H9 (cell line): ENCODE data around the gene FHL1. TPM values are rescaled to one million over a fixed set of nuclear protein-coding genes. Genes with fewer than 3 reads are reported as not detected.

ENCODE experiments used
- DNase-seq: peaks from one replicate; pipeline ENCODE4 v3.0.0-alpha.2; 2017
- H2AFZ ChIP-seq: one replicate; pipeline ENCODE4 v1.6.1; 2013; ENCODE audit warnings: mild to moderate bottlenecking, low read length, control low read depth, moderate library complexity
- H2AK5ac ChIP-seq: 2 replicates; pipeline ENCODE4 v1.6.1; 2013; ENCODE audit warnings: low read length, control low read depth, mixed read lengths; ENCODE audit not compliant: insufficient read length
- H2BK120ac ChIP-seq: one replicate; pipeline ENCODE4 v1.6.1; 2013; ENCODE audit warnings: low read depth, mild to moderate bottlenecking, low read length, control low read depth, inconsistent platforms; ENCODE audit not compliant: poor library complexity, severe bottlenecking
- H2BK12ac ChIP-seq: 2 replicates; pipeline ENCODE4 v1.6.1; 2013; ENCODE audit warnings: low read length, control low read depth, mixed read lengths, low read depth; ENCODE audit not compliant: insufficient read length
- H2BK15ac ChIP-seq: 2 replicates; pipeline ENCODE4 v1.6.1; 2013; ENCODE audit warnings: low read depth, low read length, control low read depth
- H2BK20ac ChIP-seq: one replicate; pipeline ENCODE4 v1.6.1; 2013; ENCODE audit warnings: low read depth, mild to moderate bottlenecking, low read length, control low read depth, inconsistent platforms; ENCODE audit not compliant: poor library complexity, severe bottlenecking
- H2BK5ac ChIP-seq: 2 replicates; pipeline ENCODE4 v1.6.1; 2013; ENCODE audit warnings: low read length, control low read depth, mixed read lengths; ENCODE audit not compliant: insufficient read length
- H3K14ac ChIP-seq: 2 replicates; pipeline ENCODE4 v1.6.1; 2013; ENCODE audit warnings: low read length, control low read depth; ENCODE audit not compliant: insufficient read depth
- H3K18ac ChIP-seq: 2 replicates; pipeline ENCODE4 v1.6.1; 2013; ENCODE audit warnings: low read depth, mild to moderate bottlenecking, mixed read lengths, low read length, control low read depth; ENCODE audit not compliant: insufficient read length
- H3K23ac ChIP-seq: 2 replicates; pipeline ENCODE4 v1.6.1; 2013; ENCODE audit warnings: low read length, control low read depth, mixed read lengths, low read depth; ENCODE audit not compliant: insufficient read length
- H3K23me2 ChIP-seq: 2 replicates; pipeline ENCODE4 v1.6.1; 2013; ENCODE audit warnings: low read depth, mild to moderate bottlenecking, mixed read lengths, low read length, control low read depth; ENCODE audit not compliant: insufficient read length, poor library complexity, severe bottlenecking
- H3K27ac ChIP-seq: 2 replicates; pipeline ENCODE4 v1.5.1; 2013; ENCODE audit warnings: low read length, control low read depth, mixed read lengths, low read depth; ENCODE audit not compliant: insufficient read length
- H3K27me3 ChIP-seq: 2 replicates; pipeline ENCODE4 v1.6.1; 2013; ENCODE audit warnings: low read length, control low read depth, inconsistent platforms; ENCODE audit not compliant: insufficient read depth
- H3K4ac ChIP-seq: 2 replicates; pipeline ENCODE4 v1.6.1; 2013; ENCODE audit warnings: low read depth, mild to moderate bottlenecking, control low read depth, inconsistent platforms, low read length, moderate library complexity
- H3K4me1 ChIP-seq: 2 replicates; pipeline ENCODE4 v1.6.1; 2013; ENCODE audit warnings: low read length, control low read depth, inconsistent platforms; ENCODE audit not compliant: insufficient read depth
- H3K4me2 ChIP-seq: 2 replicates; pipeline ENCODE4 v1.6.1; 2013; ENCODE audit warnings: low read length, control low read depth, mixed read lengths; ENCODE audit not compliant: insufficient read length, insufficient read depth
- H3K56ac ChIP-seq: 2 replicates; pipeline ENCODE4 v1.6.1; 2013; ENCODE audit warnings: low read depth, mild to moderate bottlenecking, mixed read lengths, low read length, control low read depth; ENCODE audit not compliant: insufficient read length
- H3K79me1 ChIP-seq: 2 replicates; pipeline ENCODE4 v1.6.1; 2013; ENCODE audit warnings: low read depth, mild to moderate bottlenecking, moderate library complexity, low read length, control low read depth, inconsistent platforms; ENCODE audit not compliant: insufficient read depth, poor library complexity, severe bottlenecking
- H3K79me2 ChIP-seq: 2 replicates; pipeline ENCODE4 v1.6.1; 2013; ENCODE audit warnings: low read length, control low read depth, inconsistent platforms; ENCODE audit not compliant: insufficient read depth
- H3K9ac ChIP-seq: 2 replicates; pipeline ENCODE4 v1.6.1; 2013; ENCODE audit warnings: low read length, control low read depth, mixed read lengths; ENCODE audit not compliant: insufficient read length; ENCODE audit errors: extremely low read depth
- H3K9me3 ChIP-seq: one replicate; pipeline ENCODE4 v1.6.1; 2013; ENCODE audit warnings: low read depth, low read length, inconsistent platforms; ENCODE audit not compliant: control insufficient read depth
- H3T11ph ChIP-seq: one replicate; pipeline ENCODE4 v1.6.1; 2013; ENCODE audit warnings: mild to moderate bottlenecking, low read length, control low read depth, inconsistent platforms
- H4K20me1 ChIP-seq: one replicate; pipeline ENCODE4 v1.6.1; 2013; ENCODE audit not compliant: control insufficient read depth, insufficient read length, insufficient read depth
- H4K5ac ChIP-seq: 2 replicates; pipeline ENCODE4 v1.6.1; 2013; ENCODE audit warnings: low read depth, mild to moderate bottlenecking, mixed read lengths, low read length, control low read depth; ENCODE audit not compliant: insufficient read length
- H4K8ac ChIP-seq: replicated peaks from 2 replicates; pipeline ENCODE4 v1.6.1; 2013; ENCODE audit warnings: low read length, control low read depth, mixed read lengths, low read depth; ENCODE audit not compliant: insufficient read length
- H4K91ac ChIP-seq: 2 replicates; pipeline ENCODE4 v1.6.1; 2013; ENCODE audit warnings: low read depth, mild to moderate bottlenecking, moderate library complexity, mixed read lengths, low read length, control low read depth; ENCODE audit not compliant: insufficient read length
- H3K27ac Mint-ChIP-seq, 3 experiments: 2 replicates in 2 of 3; 3 replicates in 1 of 3; pipeline ENCODE4 v1.8.0; 2020 to 2021; ENCODE audit warnings: mixed read lengths in 3 of 3, mild to moderate bottlenecking in 1 of 3, moderate library complexity in 1 of 3
- H3K27me3 Mint-ChIP-seq: 2 replicates; pipeline ENCODE4 v1.8.0; 2021; ENCODE audit warnings: low read depth, mild to moderate bottlenecking, moderate library complexity, mixed read lengths
- H3K36me3 Mint-ChIP-seq, 3 experiments: 2 replicates in 2 of 3; 3 replicates in 1 of 3; pipeline ENCODE4 v1.8.0; 2020 to 2021; ENCODE audit warnings: low read depth in 3 of 3, mixed read lengths in 3 of 3; ENCODE audit not compliant: insufficient read depth in 1 of 3
- H3K4me1 Mint-ChIP-seq, 2 experiments: 2 replicates each; pipeline ENCODE4 v1.8.0; 2020; ENCODE audit warnings: mixed read lengths in 2 of 2
- H3K4me3 Mint-ChIP-seq, 2 experiments: 2 replicates in 1 of 2; 3 replicates in 1 of 2; pipeline ENCODE4 v1.8.0; 2020 to 2021; ENCODE audit warnings: mild to moderate bottlenecking in 2 of 2, mixed read lengths in 2 of 2, moderate library complexity in 1 of 2
- H3K9me3 Mint-ChIP-seq, 2 experiments: 2 replicates in 1 of 2; 3 replicates in 1 of 2; pipeline ENCODE4 v1.8.0; 2020; ENCODE audit warnings: mild to moderate bottlenecking in 2 of 2, mixed read lengths in 2 of 2, moderate library complexity in 1 of 2
- total RNA-seq: library from RNA; stranded (reverse); gene quantifications from 2 replicates; pipeline ENCODE4 v1.2.1, GENCODE V29; 2021
- TF ChIP-seq, protein P1 (sequence below): fragments of 200-600 bp; sonication (generic); conservative IDR thresholded peaks from 3 replicates; pipeline ENCODE4 v1.8.0; 2021; ENCODE audit warnings: antibody characterized with exemption, mild to moderate bottlenecking

FHL1 gene
- total RNA-seq, 1 experiment from 2014 or later = 20.0 TPM

DNA sequence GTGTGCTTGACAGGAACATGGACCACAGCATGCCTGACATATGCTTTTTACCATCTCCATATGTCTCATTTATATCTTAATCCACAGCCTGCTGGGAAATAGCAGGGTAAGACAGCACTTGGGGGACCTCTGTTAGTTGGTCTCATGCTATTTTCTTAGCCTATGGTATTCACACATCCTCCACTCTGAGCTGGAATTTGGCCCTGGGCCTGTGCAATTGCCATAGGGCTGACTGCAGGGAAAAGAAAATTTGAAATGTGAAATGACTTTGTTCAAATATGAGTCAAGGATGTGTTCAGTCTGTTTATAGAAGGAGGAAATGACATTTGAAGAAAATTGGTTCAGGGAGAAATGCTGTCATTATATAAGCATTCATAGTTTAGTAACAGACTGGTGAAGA, 113.4 kb downstream of the FHL1 start:
- Histone ChIP-seq H3K9me3 (peaks cover 49% of the 10 kb centered on the region), H4K91ac (no peak overlapping the region), H3K4me2 (no peak overlapping the region), H3K56ac (no peak overlapping the region), H3K79me1 (no peaks in the 10 kb centered on the region), H4K5ac (no peak overlapping the region), H3K18ac (no peak overlapping the region), H2AFZ (no peak overlapping the region), H3K14ac (no peak overlapping the region), H3K27ac (no peak overlapping the region), H3K23me2 (no peaks in the 10 kb centered on the region), H3K27me3 (no peaks in the 10 kb centered on the region), H3K79me2 (no peaks in the 10 kb centered on the region), H2BK15ac (no peak overlapping the region), H2BK12ac (no peak overlapping the region), H2AK5ac (no peak overlapping the region), H2BK120ac (no peak overlapping the region), H2BK20ac (no peak overlapping the region), H3K23ac (no peak overlapping the region), H3K4ac (no peak overlapping the region), H4K20me1 (no peaks in the 10 kb centered on the region), H2BK5ac (no peak overlapping the region), H3K4me1 (no peaks in the 10 kb centered on the region), H3K9ac (no peak overlapping the region), H3T11ph (no peak overlapping the region), H4K8ac (no peak overlapping the region)
- H3K27ac Mint-ChIP-seq = no peak overlapping the region
- no peak overlapping the region for H3K4me3 Mint-ChIP-seq
- peaks cover 64 to 86% of the 10 kb centered on the region in 2 experiments for H3K9me3 Mint-ChIP-seq
- DNase-seq = no peak
- H3K4me1 Mint-ChIP-seq = peaks cover 7 to 20% of the 10 kb centered on the region in 2 experiments
- H3K36me3 Mint-ChIP-seq = peaks cover 0 to 2% (median 0%) of the 10 kb centered on the region in 3 experiments; a peak in 2 of 7 replicates
- no peaks in the 10 kb centered on the region; the same call in 1 of the 2 replicates for H3K27me3 Mint-ChIP-seq
- TF ChIP-seq, protein P1, sequence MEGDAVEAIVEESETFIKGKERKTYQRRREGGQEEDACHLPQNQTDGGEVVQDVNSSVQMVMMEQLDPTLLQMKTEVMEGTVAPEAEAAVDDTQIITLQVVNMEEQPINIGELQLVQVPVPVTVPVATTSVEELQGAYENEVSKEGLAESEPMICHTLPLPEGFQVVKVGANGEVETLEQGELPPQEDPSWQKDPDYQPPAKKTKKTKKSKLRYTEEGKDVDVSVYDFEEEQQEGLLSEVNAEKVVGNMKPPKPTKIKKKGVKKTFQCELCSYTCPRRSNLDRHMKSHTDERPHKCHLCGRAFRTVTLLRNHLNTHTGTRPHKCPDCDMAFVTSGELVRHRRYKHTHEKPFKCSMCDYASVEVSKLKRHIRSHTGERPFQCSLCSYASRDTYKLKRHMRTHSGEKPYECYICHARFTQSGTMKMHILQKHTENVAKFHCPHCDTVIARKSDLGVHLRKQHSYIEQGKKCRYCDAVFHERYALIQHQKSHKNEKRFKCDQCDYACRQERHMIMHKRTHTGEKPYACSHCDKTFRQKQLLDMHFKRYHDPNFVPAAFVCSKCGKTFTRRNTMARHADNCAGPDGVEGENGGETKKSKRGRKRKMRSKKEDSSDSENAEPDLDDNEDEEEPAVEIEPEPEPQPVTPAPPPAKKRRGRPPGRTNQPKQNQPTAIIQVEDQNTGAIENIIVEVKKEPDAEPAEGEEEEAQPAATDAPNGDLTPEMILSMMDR = no peak

Other genes starting within 250 kb of the FHL1 start
- gene MMGT1, start 173.5 kb upstream of the FHL1 start, total RNA-seq = 22.5 and 22.6 TPM in 2 replicates
- 12.3 and 12.8 TPM in 2 replicates for gene SLC9A6, start 162.1 kb upstream of the FHL1 start, total RNA-seq
- gene MAP7D3, start 103.9 kb downstream of the FHL1 start, total RNA-seq = 15.2 and 18.2 TPM in 2 replicates
- gene ADGRG4, start 153.4 kb downstream of the FHL1 start, total RNA-seq = not detected in 2 replicates